IMR-90 (cell line): Measurements from ENCODE around the gene IDI2. TPM values are rescaled to one million over a fixed set of nuclear protein-coding genes. Genes with fewer than 3 reads are reported as not detected.
A peak's percentile ranks its signal among the peaks of the same experiment; 100 is the strongest.

Experiments used
- ATAC-seq: fragments of 200-7000 bp; cut with Tn5 transposase; 2 replicates; pipeline ENCODE4 v1.9.1; 2020; ENCODE audit warnings: low read depth, mild to moderate bottlenecking, moderate library complexity
- BruUV-seq: library from RNA; stranded (reverse); fragments of 400-500 nt; replicated peaks from 2 replicates; lab custom pipeline; 2021; lab: Mats Ljungman, UMichigan
- CTCF ChIA-PET: fragments of 300-600 bp; formaldehyde crosslinking; extraction: SDS; loops from one replicate; lab custom pipeline; 2021; ENCODE audit warnings: antibody characterized with exemption; lab: Yijun Ruan, JAX
- POLR2A ChIA-PET: fragments of 300-600 bp; sonication (Branson Sonifier 250); formaldehyde crosslinking; loops from one replicate; lab custom pipeline; 2022; ENCODE audit warnings: antibody characterized with exemption; ENCODE audit not compliant: unreplicated experiment; lab: Charles Lee
- DNase-seq: peaks from one replicate; pipeline ENCODE4 v3.0.0; 2013
- H2AFZ ChIP-seq: replicated peaks from 2 replicates; pipeline ENCODE3; 2013; ENCODE audit warnings: low read length, mild to moderate bottlenecking; ENCODE audit not compliant: poor library complexity
- H2AK5ac ChIP-seq: 2 replicates; pipeline ENCODE4 v1.6.1; 2013; ENCODE audit warnings: low read depth, low read length, inconsistent platforms
- H2AK9ac ChIP-seq: replicated peaks from 2 replicates; pipeline ENCODE3; 2013; ENCODE audit warnings: mild to moderate bottlenecking, low read depth, low read length, moderate library complexity; ENCODE audit not compliant: poor library complexity
- H2BK120ac ChIP-seq: 2 replicates; pipeline ENCODE4 v1.6.1; 2013; ENCODE audit warnings: low read depth, low read length, inconsistent platforms
- H2BK15ac ChIP-seq: 3 replicates; pipeline ENCODE4 v1.6.1; 2013; ENCODE audit warnings: low read depth, low read length, inconsistent platforms
- H2BK20ac ChIP-seq: 2 replicates; pipeline ENCODE4 v1.6.1; 2013; ENCODE audit warnings: low read depth, mild to moderate bottlenecking, inconsistent platforms, low read length, moderate library complexity
- H2BK5ac ChIP-seq: 2 replicates; pipeline ENCODE4 v1.6.1; 2013; ENCODE audit warnings: mild to moderate bottlenecking, low read depth, low read length, inconsistent platforms; ENCODE audit not compliant: poor library complexity, severe bottlenecking
- H3K14ac ChIP-seq: replicated peaks from 2 replicates; pipeline ENCODE4 v1.6.1; 2013; ENCODE audit warnings: low read depth, low read length, inconsistent platforms
- H3K18ac ChIP-seq: 2 replicates; pipeline ENCODE4 v1.6.1; 2013; ENCODE audit warnings: low read depth, low read length, control low read depth
- H3K23ac ChIP-seq: 2 replicates; pipeline ENCODE4 v1.6.1; 2013; ENCODE audit warnings: low read depth, low read length, inconsistent platforms
- H3K27ac ChIP-seq: 2 replicates; pipeline ENCODE4 v1.5.1; 2013; ENCODE audit warnings: mild to moderate bottlenecking, control low read depth, low read length; ENCODE audit not compliant: insufficient read depth
- H3K27me3 ChIP-seq: 2 replicates; pipeline ENCODE4 v1.6.1; 2013; ENCODE audit warnings: low read length; ENCODE audit not compliant: control insufficient read depth, insufficient read depth
- H3K36me3 ChIP-seq: 2 replicates; pipeline ENCODE4 v1.6.1; 2013; ENCODE audit warnings: low read length, mixed read lengths; ENCODE audit not compliant: control insufficient read depth, insufficient read depth
- H3K4ac ChIP-seq: 2 replicates; pipeline ENCODE4 v1.6.1; 2013; ENCODE audit warnings: low read depth, low read length, inconsistent platforms
- H3K4me1 ChIP-seq: 2 replicates; pipeline ENCODE4 v1.6.1; 2013; ENCODE audit warnings: low read length, mixed read lengths; ENCODE audit not compliant: control insufficient read depth, insufficient read depth
- H3K4me2 ChIP-seq: 2 replicates; pipeline ENCODE4 v1.6.1; 2013; ENCODE audit warnings: low read depth, mild to moderate bottlenecking, control low read depth, low read length, moderate library complexity
- H3K4me3 ChIP-seq: 2 replicates; pipeline ENCODE4 v1.5.1; 2013; ENCODE audit warnings: low read depth, mild to moderate bottlenecking, control low read depth, low read length, moderate library complexity; ENCODE audit not compliant: insufficient read depth
- H3K56ac ChIP-seq: 2 replicates; pipeline ENCODE4 v1.6.1; 2013; ENCODE audit warnings: low read length, inconsistent platforms; ENCODE audit not compliant: insufficient read depth; ENCODE audit errors: extremely low read depth
- H3K79me1 ChIP-seq, 2 experiments: 2 replicates each; pipeline ENCODE4 v1.6.1; 2013; ENCODE audit warnings: low read length in 2 of 2, inconsistent platforms in 1 of 2, low read depth in 1 of 2
- H3K9ac ChIP-seq: 2 replicates; pipeline ENCODE4 v1.6.1; 2013; ENCODE audit warnings: low read depth, low read length, control low read depth
- H3K9me1 ChIP-seq: 2 replicates; pipeline ENCODE4 v1.6.1; 2013; ENCODE audit warnings: low read length, inconsistent platforms; ENCODE audit not compliant: insufficient read depth
- H3K9me3 ChIP-seq: 2 replicates; pipeline ENCODE4 v1.6.1; 2013; ENCODE audit warnings: low read length; ENCODE audit not compliant: control insufficient read depth, insufficient read depth
- H4K20me1 ChIP-seq: 2 replicates; pipeline ENCODE4 v1.6.1; 2013; ENCODE audit warnings: low read length, inconsistent platforms; ENCODE audit not compliant: insufficient read depth
- H4K5ac ChIP-seq: 2 replicates; pipeline ENCODE4 v1.6.1; 2013; ENCODE audit warnings: mild to moderate bottlenecking, low read depth, low read length, control low read depth
- H4K8ac ChIP-seq, 2 experiments: 2 replicates each; pipeline ENCODE4 v1.6.1; 2013; ENCODE audit warnings: low read depth in 2 of 2, low read length in 2 of 2, control low read depth in 1 of 2, inconsistent platforms in 1 of 2
- H4K91ac ChIP-seq: 2 replicates; pipeline ENCODE4 v1.6.1; 2013; ENCODE audit warnings: low read depth, low read length, inconsistent platforms; ENCODE audit not compliant: insufficient read depth
- CEBPB ChIP-seq: IDR thresholded peaks from 2 replicates; pipeline ENCODE4 v1.6.1; 2012; ENCODE audit warnings: low read depth, low read length, improper control_type of control experiment
- CHD1 ChIP-seq: IDR thresholded peaks from 2 replicates; pipeline ENCODE4 v1.6.1; 2012; ENCODE audit warnings: low read depth, low read length, improper control_type of control experiment
- ELK1 ChIP-seq: fragments of 150-350 bp; IDR thresholded peaks from 2 replicates; pipeline ENCODE4 v1.6.1; 2016; ENCODE audit warnings: low read depth, mild to moderate bottlenecking, low read length, moderate library complexity, borderline replicate concordance
- FOS ChIP-seq: fragments of 150-350 bp; IDR thresholded peaks from 2 replicates; pipeline ENCODE4 v1.6.1; 2016; ENCODE audit warnings: low read depth, low read length
- MAFK ChIP-seq: IDR thresholded peaks from 2 replicates; pipeline ENCODE4 v1.6.1; 2012; ENCODE audit warnings: low read depth, low read length, improper control_type of control experiment
- MAZ ChIP-seq: IDR thresholded peaks from 2 replicates; pipeline ENCODE4 v1.6.1; 2012; ENCODE audit warnings: low read depth, mild to moderate bottlenecking, low read length, improper control_type of control experiment, moderate library complexity, borderline replicate concordance
- MXI1 ChIP-seq: IDR thresholded peaks from 2 replicates; pipeline ENCODE4 v1.6.1; 2012; ENCODE audit warnings: low read depth, mild to moderate bottlenecking, low read length, moderate library complexity, borderline replicate concordance
- NFE2L2 ChIP-seq: fragments of 150-350 bp; IDR thresholded peaks from 2 replicates; pipeline ENCODE4 v1.6.1; 2016; ENCODE audit warnings: low read depth, mild to moderate bottlenecking, low read length
- POLR2A ChIP-seq: IDR thresholded peaks from 2 replicates; pipeline ENCODE4 v1.6.1; 2012; ENCODE audit warnings: mild to moderate bottlenecking, low read depth, low read length
- RAD21 ChIP-seq: IDR thresholded peaks from 2 replicates; pipeline ENCODE4 v1.6.1; 2012; ENCODE audit warnings: low read length, improper control_type of control experiment
- RCOR1 ChIP-seq: IDR thresholded peaks from 2 replicates; pipeline ENCODE4 v1.6.1; 2012; ENCODE audit warnings: mild to moderate bottlenecking, low read length, improper control_type of control experiment; ENCODE audit not compliant: insufficient replicate concordance
- SMC3 ChIP-seq: fragments of 150-350 bp; IDR thresholded peaks from 2 replicates; pipeline ENCODE4 v1.6.1; 2016; ENCODE audit warnings: low read depth, mild to moderate bottlenecking, antibody characterized with exemption, low read length, moderate library complexity
- WGBS, 2 experiments: methylation state at CpG; one replicate each; pipeline versions ENCODE4 v1.1.5 to v1.1.7; 2013; ENCODE audit warnings: missing lambda C conversion rate in 2 of 2; ENCODE audit not compliant: insufficient read length in 1 of 2; ENCODE audit errors: extremely low coverage in 2 of 2; 5-methylcytosine and 5-hydroxymethylcytosine counted together
- dilution Hi-C: fragments of 300-500 bp; cut with HindIII; formaldehyde crosslinking; loops from one replicate; pipeline ENCODE4 v1.14.3; 2018; ENCODE audit warnings: low sequenced_read_pairs; ENCODE audit not compliant: unreplicated experiment
- in situ Hi-C: fragments of 300-500 bp; cut with MboI; formaldehyde crosslinking; loops from 3 replicates; pipeline ENCODE4 v1.14.3; 2019; ENCODE audit warnings: low sequenced_read_pairs, inconsistent platforms, mixed read lengths
- intact Hi-C: fragments of 100-400 bp; cut with micrococcal nuclease; formaldehyde crosslinking; loops from 2 replicates; pipeline ENCODE4 v1.10.0; 2022
- polyA plus RNA-seq, 3 experiments: library from polyadenylated mRNA; depleted of rRNA; stranded (reverse); fragments of >200 nt; gene quantifications; 2 replicates each; pipeline ENCODE4 v1.2.3, GENCODE V29; 2012; ENCODE audit warnings: low replicate concordance in 1 of 3
- total RNA-seq: library from RNA; depleted of rRNA; stranded (reverse); fragments of >200 nt; gene quantifications from 2 replicates; pipeline ENCODE4 v1.2.3, GENCODE V29; 2012
- TF ChIP-seq, protein P1 (sequence below): conservative IDR thresholded peaks from 2 replicates; pipeline ENCODE4 v1.5.1; 2012; ENCODE audit warnings: mild to moderate bottlenecking, low read depth, low read length, improper control_type of control experiment
- TF ChIP-seq, protein P2 (sequence below): fragments of 150-350 bp; IDR thresholded peaks from 2 replicates; pipeline ENCODE4 v1.6.1; 2017; ENCODE audit warnings: mild to moderate bottlenecking, antibody characterized with exemption, low read length, low read depth

Gene IDI2
- total and polyA plus RNA-seq, 2 of the 4 experiments (the other 2 are of a cell fraction): not detected

DNA sequence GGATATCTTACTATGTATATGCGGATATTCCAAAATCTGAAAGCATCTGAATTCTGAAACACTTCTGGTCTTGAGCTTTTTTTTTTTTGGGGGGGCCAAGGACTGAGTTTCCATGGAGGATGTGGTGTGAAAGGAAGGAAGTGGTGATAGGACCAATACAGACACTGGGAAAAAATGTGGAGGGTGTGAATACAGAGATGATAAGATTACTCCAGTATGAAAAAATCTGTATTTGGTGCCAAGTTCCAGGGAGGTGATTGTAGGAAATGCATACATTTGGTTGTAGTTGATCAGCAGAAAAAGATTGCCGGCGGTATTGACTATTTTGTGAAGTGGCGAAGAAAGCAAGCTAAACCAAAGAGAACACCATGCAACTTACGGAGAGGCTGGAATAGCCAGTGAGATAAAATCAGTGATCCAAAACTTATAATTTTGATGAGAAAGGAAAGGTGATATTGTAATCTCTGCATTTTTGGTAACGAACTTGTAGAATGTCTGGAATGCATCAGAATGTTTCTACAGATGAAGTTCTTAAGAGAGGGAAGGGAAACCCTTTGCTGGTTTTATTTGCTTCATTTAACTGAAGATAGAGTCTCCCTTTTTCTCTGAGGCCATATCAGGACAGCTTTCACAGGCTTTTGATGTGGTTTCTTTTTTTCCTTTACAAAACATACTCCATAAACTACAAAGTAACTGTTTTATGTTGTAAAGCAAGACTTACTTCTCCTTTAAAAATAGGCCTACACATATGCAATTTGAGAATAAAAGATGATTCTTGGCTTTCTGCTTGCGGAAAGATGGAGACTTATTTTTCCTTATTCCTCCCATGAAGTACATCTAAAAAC is 36.5 kb upstream of the IDI2 start:
- dilution Hi-C loops (no loop called here), intact Hi-C loops (no loop called here), in situ Hi-C loops (no loop called here)
- Histone ChIP-seq H2BK120ac (no peak overlapping the region), H4K20me1 (peaks cover 24% of the 10 kb centered on the region), H4K91ac (no peak overlapping the region), H3K4ac (no peak overlapping the region), H3K23ac (no peak overlapping the region), H3K4me2 (no peak overlapping the region; the same call in 1 of the 2 replicates), H3K36me3 (peaks cover 5% of the 10 kb centered on the region), H3K79me1 (peaks cover 36 to 65% of the 10 kb centered on the region in 2 experiments), H3K4me1 (no peaks in the 10 kb centered on the region; the same call in 1 of the 2 replicates), H3K9ac (no peak overlapping the region), H2AFZ (no peak overlapping the region), H4K8ac (no peak overlapping the region; a peak in 1 of 4 replicates), H3K9me3 (no peaks in the 10 kb centered on the region), H2AK9ac (no peak overlapping the region), H2BK20ac (no peak overlapping the region), H3K56ac (no peak overlapping the region), H3K9me1 (peaks cover 12% of the 10 kb centered on the region), H3K27ac (no peak overlapping the region), H3K4me3 (no peak overlapping the region), H2BK5ac (no peak overlapping the region), H4K5ac (no peak overlapping the region), H3K14ac (no peak overlapping the region), H2AK5ac (no peak overlapping the region), H3K27me3 (no peaks in the 10 kb centered on the region), H2BK15ac (no peak overlapping the region), H3K18ac (no peak overlapping the region)
- WGBS, 2 experiments: 89% methylated on average over 3 of the region's 7 CpGs; no CpG with 5 or more reads in 1 of the 2 experiments
- BruUV-seq: no TSS peak
- ChIA-PET CTCF (no interaction called here), POLR2A (interaction anchor here (0.6 kb wide), 1 partner anchor 10 kb away, joined by 3 read pairs; no protein-coding TSS in a partner anchor)
- TF ChIP-seq SMC3 (no peak), CEBPB (no peak), NFE2L2 (no peak), ELK1 (no peak), POLR2A (no peak), CHD1 (no peak), RAD21 (no peak), MAFK (no peak), FOS (no peak), RCOR1 (no peak), MXI1 (no peak), MAZ (no peak)
- TF ChIP-seq, protein P1, sequence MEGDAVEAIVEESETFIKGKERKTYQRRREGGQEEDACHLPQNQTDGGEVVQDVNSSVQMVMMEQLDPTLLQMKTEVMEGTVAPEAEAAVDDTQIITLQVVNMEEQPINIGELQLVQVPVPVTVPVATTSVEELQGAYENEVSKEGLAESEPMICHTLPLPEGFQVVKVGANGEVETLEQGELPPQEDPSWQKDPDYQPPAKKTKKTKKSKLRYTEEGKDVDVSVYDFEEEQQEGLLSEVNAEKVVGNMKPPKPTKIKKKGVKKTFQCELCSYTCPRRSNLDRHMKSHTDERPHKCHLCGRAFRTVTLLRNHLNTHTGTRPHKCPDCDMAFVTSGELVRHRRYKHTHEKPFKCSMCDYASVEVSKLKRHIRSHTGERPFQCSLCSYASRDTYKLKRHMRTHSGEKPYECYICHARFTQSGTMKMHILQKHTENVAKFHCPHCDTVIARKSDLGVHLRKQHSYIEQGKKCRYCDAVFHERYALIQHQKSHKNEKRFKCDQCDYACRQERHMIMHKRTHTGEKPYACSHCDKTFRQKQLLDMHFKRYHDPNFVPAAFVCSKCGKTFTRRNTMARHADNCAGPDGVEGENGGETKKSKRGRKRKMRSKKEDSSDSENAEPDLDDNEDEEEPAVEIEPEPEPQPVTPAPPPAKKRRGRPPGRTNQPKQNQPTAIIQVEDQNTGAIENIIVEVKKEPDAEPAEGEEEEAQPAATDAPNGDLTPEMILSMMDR: no peak
- TF ChIP-seq, protein P2, sequence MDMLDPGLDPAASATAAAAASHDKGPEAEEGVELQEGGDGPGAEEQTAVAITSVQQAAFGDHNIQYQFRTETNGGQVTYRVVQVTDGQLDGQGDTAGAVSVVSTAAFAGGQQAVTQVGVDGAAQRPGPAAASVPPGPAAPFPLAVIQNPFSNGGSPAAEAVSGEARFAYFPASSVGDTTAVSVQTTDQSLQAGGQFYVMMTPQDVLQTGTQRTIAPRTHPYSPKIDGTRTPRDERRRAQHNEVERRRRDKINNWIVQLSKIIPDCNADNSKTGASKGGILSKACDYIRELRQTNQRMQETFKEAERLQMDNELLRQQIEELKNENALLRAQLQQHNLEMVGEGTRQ: no peak
- ATAC-seq (no peak), DNase-seq (peak; percentile 54)
